ENCODE data around the gene NRBF2. TPM values are rescaled to one million over a fixed set of nuclear protein-coding genes. Genes with fewer than 3 reads are reported as not detected.
"Not testable (repeated sequence)": the region's sequence is repeated elsewhere in the genome, so short reads cannot be mapped to it uniquely, and the experiment has no call there.

Gene NRBF2
- 43.8 TPM for total RNA-seq (2013)
- polyA plus RNA-seq (10 to 100 TPM; 13.6 to 38.1 (median 17.9) TPM), polyA minus RNA-seq (15.0 and 22.9 TPM in 2 replicates), total RNA-seq (35.8 to 128 (median 82.3) reads per million in 11 experiments)

- H3K4me3 ChIP-seq (replicated peaks in 1 of 3; ENCODE audit: low read depth in 2 of 3, low read length in 3 of 3) = peak within 1 kb of the TSS; percentile 72 to 88 (median 80)
- H3K4me2 ChIP-seq (replicated peaks; ENCODE audit: extremely low read depth, low read length, poor library complexity, severe bottlenecking) = peak within 1 kb of the TSS; percentile 88
- peaks cover 5 to 14% (median 9%) of the 10 kb centered on the region in 7 donors for H3K9me3 Mint-ChIP-seq
- peak within 1 kb of the TSS; percentile 95 to 97 for H3K27ac ChIP-seq (ENCODE audit: low read depth in 1 of 2, low read length in 2 of 2)
- H3K79me2 ChIP-seq (ENCODE audit: insufficient read depth, low read length) = peaks cover 51% of the 10 kb centered on the region
- intact Hi-C loops (cut with micrococcal nuclease) = loop anchor here in 1 of 2 donors (10.0 kb wide), 1 partner anchor 318 kb away; the partner anchor contains the start of gene EGR2
- peak within 1 kb of the TSS; percentile 99 for H3K9ac ChIP-seq (ENCODE audit: insufficient read depth, low read length, poor library complexity, severe bottlenecking)
- peaks cover 28 to 43% of the 10 kb centered on the region in 2 donors for H3K4me1 ChIP-seq (ENCODE audit: control insufficient read depth in 1 of 2, insufficient read depth in 2 of 2, low read length in 2 of 2)
- peak; percentile 97 to 99 (median 98) for DNase-seq
- H2AFZ ChIP-seq (ENCODE audit: insufficient read depth, low read depth, low read length, poor library complexity, severe bottlenecking) = peak within 1 kb of the TSS; percentile 69
- peaks cover 0 to 2% of the 10 kb centered on the region in 2 donors for H3K36me3 ChIP-seq (replicated peaks in 1 of 2; ENCODE audit: control insufficient read depth in 1 of 2, insufficient read depth in 2 of 2, low read length in 2 of 2)
- no peaks in the 10 kb centered on the region for H3K27me3 ChIP-seq (ENCODE audit: control insufficient read depth in 2 of 2, insufficient read depth in 2 of 2, low read length in 2 of 2)
- H3K27me3 Mint-ChIP-seq (ENCODE audit: low read depth in 3 of 3) = peaks cover 2 to 13% (median 4%) of the 10 kb centered on the region in 3 donors
- 0% methylated on average over 19 of the region's 55 CpGs for WGBS (ENCODE audit: insufficient coverage)
- H3K9me3 ChIP-seq (replicated peaks in 1 of 2; ENCODE audit: control insufficient read depth in 1 of 2, insufficient read depth in 1 of 2, low read length in 2 of 2) = peaks cover 0 to 5% of the 10 kb centered on the region in 2 donors
- H3K27ac Mint-ChIP-seq = peak within 1 kb of the TSS; percentile 96 to 99 (median 97)
- H3K4me3 Mint-ChIP-seq = peak within 1 kb of the TSS; percentile 86 to 92
- TF ChIP-seq CTCF (IDR thresholded peaks at IDR 0.05) = no peak
- H4K20me1 ChIP-seq (ENCODE audit: insufficient read depth, low read length) = peaks cover 39% of the 10 kb centered on the region
- H3K4me1 Mint-ChIP-seq = peaks cover 43% of the 10 kb centered on the region
- H3K36me3 Mint-ChIP-seq = peaks cover 9 to 16% of the 10 kb centered on the region in 2 donors
Observed at GRCh38 chr10:63133056-63133820, at the start of gene NRBF2. TSS of gene NRBF2 (plus strand) at chr10:63133328. CDS start at chr10:63133471, 143 bp downstream.

- WGBS (ENCODE audit: insufficient coverage) = no CpG with 5 or more reads among the region's 14 CpGs
- H3K27ac Mint-ChIP-seq; H3K9me3 Mint-ChIP-seq; H3K9ac ChIP-seq (ENCODE audit: insufficient read depth, low read length, poor library complexity, severe bottlenecking); H3K36me3 ChIP-seq (replicated peaks in 1 of 2; ENCODE audit: control insufficient read depth in 1 of 2, insufficient read depth in 2 of 2, low read length in 2 of 2); H3K79me2 ChIP-seq (ENCODE audit: insufficient read depth, low read length); DNase-seq; H3K27me3 ChIP-seq (ENCODE audit: control insufficient read depth in 2 of 2, insufficient read depth in 2 of 2, low read length in 2 of 2); H4K20me1 ChIP-seq (ENCODE audit: insufficient read depth, low read length); H3K4me1 ChIP-seq (ENCODE audit: control insufficient read depth in 1 of 2, insufficient read depth in 2 of 2, low read length in 2 of 2); H3K27ac ChIP-seq (ENCODE audit: low read depth in 1 of 2, low read length in 2 of 2); H3K4me3 Mint-ChIP-seq; H3K4me3 ChIP-seq (replicated peaks in 1 of 3; ENCODE audit: low read depth in 2 of 3, low read length in 3 of 3); H2AFZ ChIP-seq (ENCODE audit: insufficient read depth, low read depth, low read length, poor library complexity, severe bottlenecking); H3K9me3 ChIP-seq (replicated peaks in 1 of 2; ENCODE audit: control insufficient read depth in 1 of 2, insufficient read depth in 1 of 2, low read length in 2 of 2); H3K36me3 Mint-ChIP-seq; H3K4me2 ChIP-seq (replicated peaks; ENCODE audit: extremely low read depth, low read length, poor library complexity, severe bottlenecking); H3K4me1 Mint-ChIP-seq: not testable (repeated sequence)
- intact Hi-C loops (cut with micrococcal nuclease) = loop anchor here in 1 of 2 donors (5.0 kb wide), 1 partner anchor 491 kb away; no protein-coding TSS in a partner anchor
- peaks cover 7 to 16% (median 14%) of the 10 kb centered on the region in 3 donors for H3K27me3 Mint-ChIP-seq (ENCODE audit: low read depth in 3 of 3)
Observed at GRCh38 chr10:63083406-63083805, 49.7 kb upstream of the NRBF2 start.

Measured in CD14-positive monocyte (primary cell).